Brain microvascular endothelial cell (primary cell): ENCODE data around the gene C6orf52.
"Not testable (repeated sequence)": the region's sequence is repeated elsewhere in the genome, so short reads cannot be mapped to it uniquely, and the experiment has no call there.

ENCODE experiments used
- DNase-seq: peaks from one replicate; pipeline ENCODE4 v3.0.0-alpha.2; 2020
- H3K27ac ChIP-seq: fragments of 250-450 bp; sonication (Bioruptor Pico); 2 replicates; pipeline ENCODE4 v1.5.1; 2020; ENCODE audit warnings: mild to moderate bottlenecking, moderate library complexity
- H3K27me3 ChIP-seq: fragments of 250-450 bp; sonication (Bioruptor Pico); replicated peaks from 2 replicates; pipeline ENCODE4 v1.5.1; 2020; ENCODE audit warnings: mild to moderate bottlenecking
- H3K36me3 ChIP-seq: fragments of 250-450 bp; sonication (Bioruptor Pico); replicated peaks from 2 replicates; pipeline ENCODE4 v1.5.1; 2020; ENCODE audit warnings: mild to moderate bottlenecking
- H3K4me3 ChIP-seq: 2 replicates; pipeline ENCODE4 v1.5.1; 2011; ENCODE audit warnings: low read depth, mild to moderate bottlenecking, control low read depth, low read length, moderate library complexity
- CTCF ChIP-seq: IDR thresholded peaks from 2 replicates; pipeline ENCODE4 v1.5.1; 2011; ENCODE audit warnings: low read depth, mild to moderate bottlenecking, moderate library complexity, low read length, control low read depth, inconsistent platforms; ENCODE audit errors: missing control alignments
- in situ Hi-C: cut with HindIII; loops from 2 replicates; pipeline ENCODE4 v1.10.0; 2017; ENCODE audit warnings: low sequenced_read_pairs, low pct_ligation_motif_present

Gene C6orf52

GRCh38 chr6:10694302-10695085 lies at the start of gene C6orf52, which contains the start of gene PAK1IP1:
TSS of gene C6orf52 (minus strand) at chr6:10694616. CDS start at chr6:10687550, 7,066 bp downstream.
TSS of gene PAK1IP1 (plus strand) at chr6:10694972. CDS start at chr6:10694986, 14 bp downstream.
- in situ Hi-C loops: no loop called here
- TF ChIP-seq CTCF: no peak
- H3K36me3 ChIP-seq: peaks cover 4% of the 10 kb centered on the region
- H3K27me3 ChIP-seq: no peaks in the 10 kb centered on the region
- peak within 1 kb of the TSS; percentile 100 for H3K27ac ChIP-seq
- DNase-seq: peak; percentile 91
- H3K4me3 ChIP-seq: peak within 1 kb of the TSS; percentile 98

GRCh38 chr6:10743515-10743914 lies 49.1 kb upstream of the C6orf52 start:
- H3K27ac ChIP-seq: no peak overlapping the region
- DNase-seq: no peak
- no peaks in the 10 kb centered on the region for H3K27me3 ChIP-seq
- in situ Hi-C loops: no loop called here
- no peak for TF ChIP-seq CTCF
- H3K4me3 ChIP-seq: no peak overlapping the region
- H3K36me3 ChIP-seq: no peaks in the 10 kb centered on the region

DNA sequence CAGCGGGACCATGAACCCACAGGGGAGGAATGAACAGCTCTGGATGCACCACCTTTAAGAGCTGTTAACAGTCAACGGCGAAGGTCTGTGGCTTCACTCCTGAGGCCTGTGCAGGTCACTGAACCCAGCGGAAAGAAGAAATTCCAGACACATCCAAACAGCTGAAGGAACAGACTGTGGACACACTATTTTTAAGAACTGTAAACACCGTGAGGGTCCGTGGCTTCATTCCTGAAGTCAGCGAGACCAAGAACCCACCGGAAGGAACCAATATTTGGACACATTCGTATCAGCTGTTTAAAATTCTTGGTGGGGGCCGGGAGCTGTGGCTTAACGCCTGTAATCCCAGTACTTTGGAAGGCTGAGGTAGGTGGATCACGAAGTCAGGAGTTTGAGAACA lies 47.8 kb upstream of the C6orf52 start:
- Histone ChIP-seq H3K4me3 (no peak overlapping the region), H3K27me3 (no peaks in the 10 kb centered on the region), H3K27ac (no peak overlapping the region), H3K36me3 (no peaks in the 10 kb centered on the region)
- no peak for TF ChIP-seq CTCF
- in situ Hi-C loops: no loop called here
- no peak for DNase-seq

DNA sequence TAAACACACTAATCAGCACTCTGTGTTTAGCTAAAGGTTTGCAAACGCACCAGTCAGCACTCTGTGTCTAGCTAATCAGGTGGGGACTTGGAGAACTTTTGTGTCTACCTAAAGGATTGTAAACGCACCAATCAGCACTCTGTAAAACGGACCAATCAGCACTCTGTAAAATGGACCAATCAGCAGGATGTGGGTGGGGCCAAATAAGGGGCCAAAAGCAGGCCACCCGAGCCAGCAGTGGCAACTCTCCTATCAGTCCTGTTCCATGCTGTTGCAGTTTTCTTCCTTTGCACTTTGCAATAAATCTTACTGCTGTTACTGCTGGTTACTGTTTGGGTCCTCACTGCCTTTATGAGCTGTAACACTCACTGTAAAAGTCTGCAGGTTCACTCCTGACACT lies 47.2 kb upstream of the C6orf52 start:
- H3K4me3 ChIP-seq, DNase-seq, H3K36me3 ChIP-seq, in situ Hi-C loops, H3K27me3 ChIP-seq, H3K27ac ChIP-seq: not testable (repeated sequence)

DNA sequence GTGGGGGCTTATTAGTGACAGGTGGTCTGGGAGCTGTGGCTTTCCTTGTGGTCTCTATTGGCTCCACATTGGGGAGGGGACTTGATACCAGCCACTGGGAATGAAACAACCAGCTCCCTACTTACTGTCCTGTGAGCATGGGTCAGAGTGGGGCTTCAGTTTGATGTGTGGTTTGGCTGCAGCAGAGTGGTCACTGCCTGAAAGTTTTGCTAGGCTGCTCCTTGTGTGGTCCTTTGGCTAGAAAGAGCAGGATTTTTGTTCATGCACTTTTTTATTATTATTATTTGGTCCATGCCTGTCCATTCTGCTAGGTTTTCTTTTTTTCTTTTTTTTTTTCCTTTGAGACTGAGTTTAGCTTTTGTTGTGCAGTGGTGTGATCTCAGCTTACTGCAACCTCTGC lies 45.6 kb upstream of the C6orf52 start:
- Histone ChIP-seq H3K36me3 (no peaks in the 10 kb centered on the region), H3K27ac (no peak overlapping the region), H3K27me3 (no peaks in the 10 kb centered on the region), H3K4me3 (no peak overlapping the region)
- DNase-seq: no peak
- in situ Hi-C loops: no loop called here
- no peak for TF ChIP-seq CTCF

- Histone ChIP-seq H3K4me3 (no peak overlapping the region), H3K36me3 (no peaks in the 10 kb centered on the region), H3K27me3 (no peaks in the 10 kb centered on the region), H3K27ac (no peak overlapping the region)
- TF ChIP-seq CTCF: no peak
- in situ Hi-C loops: no loop called here
- no peak for DNase-seq
These were observed 42.3 kb upstream of the C6orf52 start for GRCh38 chr6:10736731-10737130.
